Measurements from ENCODE around the gene KRT26. TPM values are rescaled to one million over a fixed set of nuclear protein-coding genes. Genes with fewer than 3 reads are reported as not detected.
"Not testable (repeated sequence)": the region's sequence is repeated elsewhere in the genome, so short reads cannot be mapped to it uniquely, and the experiment has no call there.

Gene KRT26
- polyA plus RNA-seq, 3 donors = not detected

GRCh38 chr17:40751065-40751464 is 20.9 kb downstream of the KRT26 start:
- H3K27ac ChIP-seq (ENCODE audit: low read depth, low read length) = no peak overlapping the region
- WGBS, 3 donors = 76 to 87% (median 84%) methylated on average over 14 of the region's 14 CpGs

DNA sequence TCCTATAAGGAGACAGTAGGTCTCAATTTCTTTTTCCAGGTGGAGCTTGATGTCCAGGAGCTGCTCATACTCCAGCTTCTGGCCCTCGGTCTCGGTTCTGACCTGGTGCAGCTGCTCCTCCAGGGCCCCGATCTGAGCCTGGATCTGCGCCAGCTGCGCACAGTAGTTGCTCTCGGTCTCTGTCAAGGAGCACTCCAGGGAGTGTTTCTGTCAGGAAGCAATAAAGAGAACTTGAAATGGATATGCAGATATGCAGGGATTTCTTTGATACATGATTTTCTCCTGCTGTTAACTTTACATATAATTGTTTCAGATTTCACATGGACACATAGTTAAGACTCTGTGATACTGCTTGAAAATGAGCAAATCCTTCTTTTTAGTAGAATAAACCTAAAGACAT is 21.6 kb downstream of the KRT26 start:
- 74 to 78% (median 75%) methylated on average over 6 of the region's 6 CpGs for WGBS, 3 donors
- H3K27ac ChIP-seq (ENCODE audit: low read depth, low read length) = no peak overlapping the region

- H3K27ac ChIP-seq (ENCODE audit: low read depth, low read length) = not testable (repeated sequence)
- 62 to 84% (median 78%) methylated on average over 1 of the region's 1 CpG for WGBS, 3 donors
Observed at GRCh38 chr17:40748666-40749065, 23.3 kb downstream of the KRT26 start.

- 57 to 71% (median 62%) methylated on average over 4 of the region's 4 CpGs for WGBS, 3 donors
- no peak overlapping the region for H3K27ac ChIP-seq (ENCODE audit: low read depth, low read length)
Observed at GRCh38 chr17:40738553-40738952, 33.4 kb downstream of the KRT26 start.

- no peak overlapping the region for H3K27ac ChIP-seq (ENCODE audit: low read depth, low read length)
- WGBS, 3 donors = 82 to 90% (median 87%) methylated on average over 1 of the region's 1 CpG
Observed at GRCh38 chr17:40735016-40735415, 37.0 kb downstream of the KRT26 start.

DNA sequence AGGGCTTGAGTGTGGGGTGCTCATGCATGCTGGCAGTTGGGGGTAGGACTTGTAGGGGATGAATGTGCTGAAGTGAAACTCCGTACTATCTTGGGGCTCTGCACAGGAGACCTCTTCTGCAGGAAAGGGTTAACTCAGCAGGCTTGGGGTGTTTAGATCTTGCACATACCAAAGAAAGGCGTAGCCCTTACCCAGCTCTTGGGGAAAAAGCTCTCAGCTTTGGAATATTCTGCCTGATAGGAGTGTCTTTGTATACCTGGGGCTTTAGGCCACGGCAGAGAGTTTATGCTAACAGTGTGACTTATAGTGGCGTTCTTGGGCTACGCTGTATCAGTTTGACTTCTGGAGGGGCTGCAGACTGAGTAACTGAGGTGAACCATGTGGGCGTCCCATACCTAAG is 38.0 kb downstream of the KRT26 start:
- 84 to 86% (median 85%) methylated on average over 6 of the region's 6 CpGs for WGBS, 3 donors
- H3K27ac ChIP-seq (ENCODE audit: low read depth, low read length) = no peak overlapping the region

- 61 to 74% (median 62%) methylated on average over 1 of the region's 1 CpG for WGBS, 3 donors
- no peak overlapping the region for H3K27ac ChIP-seq (ENCODE audit: low read depth, low read length)
Observed at GRCh38 chr17:40730970-40731369, 41.0 kb downstream of the KRT26 start.

DNA sequence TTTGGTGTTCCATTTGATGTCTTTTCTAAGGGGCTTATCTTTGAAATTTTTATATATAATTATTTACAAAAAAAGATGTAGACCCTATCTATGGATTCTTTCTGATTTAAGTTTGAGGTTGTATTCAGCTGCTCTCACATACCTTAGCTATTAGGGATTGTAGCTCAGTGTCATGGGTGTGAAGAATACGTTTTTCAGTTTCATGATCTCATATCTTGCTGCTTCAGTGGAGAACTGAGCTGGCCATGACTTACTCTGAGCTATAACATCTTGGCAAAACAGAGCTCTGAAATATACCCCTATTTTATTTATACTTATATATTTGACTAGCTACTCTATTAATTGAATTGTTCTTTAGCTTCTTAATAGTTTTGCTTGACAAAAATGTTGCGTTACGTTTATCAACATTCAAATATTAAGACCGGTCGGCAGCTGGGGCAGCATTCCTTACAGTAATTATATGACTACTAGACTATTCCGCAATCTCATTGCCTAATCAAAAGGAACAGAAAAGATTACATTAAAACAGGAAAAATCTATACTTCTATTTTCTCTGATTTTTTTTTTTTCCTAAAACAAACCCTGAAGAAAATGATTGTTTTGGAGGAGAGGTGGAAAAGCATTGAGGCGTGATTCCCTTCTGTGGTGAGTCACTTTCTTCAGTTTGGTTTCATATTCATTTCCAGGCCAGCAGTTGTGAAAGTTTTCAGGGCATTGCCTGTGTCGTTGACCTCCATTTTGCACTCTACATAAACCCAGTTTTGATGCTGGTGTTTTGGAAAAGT is 44.4 kb downstream of the KRT26 start:
- H3K27ac ChIP-seq (ENCODE audit: low read depth, low read length) = no peak overlapping the region
- 50 to 77% (median 69%) methylated on average over 8 of the region's 8 CpGs for WGBS, 3 donors

GRCh38 chr17:40726919-40727318 is 45.1 kb downstream of the KRT26 start:
- H3K27ac ChIP-seq (ENCODE audit: low read depth, low read length) = no peak overlapping the region
- WGBS, 3 donors = 56 to 79% (median 73%) methylated on average over 2 of the region's 2 CpGs

GRCh38 chr17:40724656-40725055 is 47.3 kb downstream of the KRT26 start:
- WGBS, 3 donors = 36 to 80% (median 66%) methylated on average over 1 of the region's 1 CpG

DNA sequence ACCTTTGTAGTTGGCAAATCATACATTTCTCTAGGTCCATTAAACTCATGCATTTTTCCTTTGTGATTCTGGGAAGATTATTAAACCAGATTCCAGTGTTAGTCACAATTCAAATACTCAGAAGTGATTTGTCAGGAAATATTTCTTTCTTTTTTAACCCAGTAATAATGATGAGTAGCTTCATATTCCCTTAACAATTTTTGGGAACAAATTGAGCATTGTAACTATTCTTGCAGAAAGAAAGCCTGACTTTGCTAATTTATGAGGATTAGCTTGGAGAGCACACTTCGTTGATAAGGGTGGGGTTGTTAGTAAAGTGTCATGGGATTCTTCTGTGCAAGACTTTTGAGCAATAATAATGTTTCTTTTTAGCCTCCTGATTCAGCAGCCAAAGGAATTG is 49.8 kb downstream of the KRT26 start:
- WGBS, 3 donors = 47 to 57% (median 56%) methylated on average over 1 of the region's 1 CpG
- no peak overlapping the region for H3K27ac ChIP-seq (ENCODE audit: low read depth, low read length)

More at GRCh38 chr17:40724656-40725055, 47.3 kb downstream of the KRT26 start:
- H3K27ac ChIP-seq (ENCODE audit: low read depth, low read length) = no peak overlapping the region

GRCh38 chr17:40720899-40721298 is 51.1 kb downstream of the KRT26 start:
- WGBS, 3 donors = 53 to 63% (median 59%) methylated on average over 2 of the region's 2 CpGs
- H3K27ac ChIP-seq (ENCODE audit: low read depth, low read length) = no peak overlapping the region

GRCh38 chr17:40718930-40719329 is 53.1 kb downstream of the KRT26 start:
- no peak overlapping the region for H3K27ac ChIP-seq (ENCODE audit: low read depth, low read length)
- WGBS, 3 donors = 54 to 57% (median 57%) methylated on average over 8 of the region's 8 CpGs

DNA sequence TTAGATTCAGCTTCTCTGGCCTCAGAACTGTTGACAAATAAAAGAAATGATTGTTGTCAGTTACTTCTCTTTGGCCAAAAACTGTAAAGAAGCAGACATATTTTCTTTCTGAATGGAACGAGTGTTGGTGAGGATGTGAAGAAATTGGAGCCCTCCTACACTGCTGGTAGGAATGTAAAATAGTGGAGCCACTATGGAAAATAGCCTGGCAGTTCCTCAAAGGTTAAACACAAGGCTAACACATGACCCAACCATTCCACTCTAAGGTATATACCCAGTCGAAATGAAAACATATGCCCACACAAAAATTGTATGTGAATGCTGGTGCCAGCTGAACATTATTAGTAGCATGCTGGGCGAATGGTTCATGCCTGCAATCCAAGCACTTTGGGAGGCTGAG is 54.2 kb downstream of the KRT26 start:
- 65 to 78% (median 77%) methylated on average over 3 of the region's 3 CpGs for WGBS, 3 donors
- no peak overlapping the region for H3K27ac ChIP-seq (ENCODE audit: low read depth, low read length)

Other genes with a start within 250 kb of the KRT26 start
- gene CCR7, start 206.7 kb downstream of the KRT26 start, polyA plus RNA-seq = 1 to 10 TPM in 2 of 3 donors, under 1 TPM in 1; 0.56 to 2.8 (median 1.7) TPM
- gene SMARCE1, start 124.4 kb downstream of the KRT26 start, polyA plus RNA-seq = 10 to 100 TPM; 34.8 to 98.0 (median 68.4) TPM
- gene KRT222, start 107.0 kb downstream of the KRT26 start, polyA plus RNA-seq = 10 to 100 TPM in 1 of 3 donors, under 1 TPM in 2; 0.77 to 15.9 (median 0.98) TPM
- gene KRT24, start 68.4 kb downstream of the KRT26 start, polyA plus RNA-seq = under 1 TPM; 0.03 to 0.79 (median 0.22) TPM
- not detected for gene KRT25, start 16.9 kb downstream of the KRT26 start, polyA plus RNA-seq
- 1 to 10 TPM in 1 of 3 donors, under 1 TPM in 1, not detected in 1; 0.15 to 2.9 TPM for gene KRT27, start 10.3 kb upstream of the KRT26 start, polyA plus RNA-seq
- not detected for gene KRT28, start 27.8 kb upstream of the KRT26 start, polyA plus RNA-seq
- gene KRT10, start 50.4 kb upstream of the KRT26 start, polyA plus RNA-seq = 10 to 100 TPM; 18.1 to 46.3 (median 35.0) TPM
- gene KRT12, start 95.0 kb upstream of the KRT26 start, polyA plus RNA-seq = not detected
- 1 to 10 TPM in 1 of 3 donors, under 1 TPM in 2; 0.03 to 6.9 (median 0.22) TPM for gene KRT20, start 113.0 kb upstream of the KRT26 start, polyA plus RNA-seq
- 1 to 10 TPM in 1 of 3 donors, under 1 TPM in 2; 0.61 to 1.8 (median 0.89) TPM for gene KRT23, start 165.4 kb upstream of the KRT26 start, polyA plus RNA-seq
- gene KRT39, start 194.7 kb upstream of the KRT26 start, polyA plus RNA-seq = under 1 TPM in 1 of 3 donors, not detected in 2; 0.06 TPM
- gene KRT40, start 212.1 kb upstream of the KRT26 start, polyA plus RNA-seq = under 1 TPM in 1 of 3 donors, not detected in 2; 0.15 TPM
- not detected for gene KRTAP3-3, start 222.0 kb upstream of the KRT26 start, polyA plus RNA-seq
- gene KRTAP3-2, start 227.7 kb upstream of the KRT26 start, polyA plus RNA-seq = not detected
- not detected for gene KRTAP3-1, start 236.9 kb upstream of the KRT26 start, polyA plus RNA-seq

Measured in adipose tissue (tissue), 3 donors.